DOHH2 (cell line): Measurements from ENCODE around the gene MMEL1.

Experiments
- H3F3A ChIP-seq: fragments of 200-600 bp; sonication (generic), shearing (Covaris generic); 2 replicates; pipeline ENCODE4 v1.6.0; 2016; ENCODE audit warnings: antibody characterized with exemption, mild to moderate bottlenecking; ENCODE audit not compliant: control insufficient read depth, insufficient read depth
- H3K27ac ChIP-seq: fragments of 200-600 bp; sonication (generic); 2 replicates; pipeline ENCODE4 v1.5.1; 2014; ENCODE audit warnings: low read depth, mild to moderate bottlenecking, low read length, moderate library complexity
- H3K27me3 ChIP-seq: fragments of 200-600 bp; sonication (generic); 2 replicates; pipeline ENCODE4 v1.6.1; 2014; ENCODE audit warnings: mild to moderate bottlenecking, low read length, mixed read lengths; ENCODE audit not compliant: control insufficient read depth
- H3K36me3 ChIP-seq: fragments of 200-600 bp; sonication (generic); 2 replicates; pipeline ENCODE4 v1.6.1; 2014; ENCODE audit warnings: mild to moderate bottlenecking, low read length, moderate library complexity, mixed read lengths; ENCODE audit not compliant: control insufficient read depth
- H3K4me1 ChIP-seq: fragments of 200-600 bp; sonication (generic); 2 replicates; pipeline ENCODE4 v1.6.1; 2014; ENCODE audit warnings: mild to moderate bottlenecking, low read length, mixed read lengths; ENCODE audit not compliant: control insufficient read depth
- H3K4me2 ChIP-seq: fragments of 200-600 bp; sonication (generic); 2 replicates; pipeline ENCODE4 v1.6.0; 2014; ENCODE audit warnings: mild to moderate bottlenecking, low read length, moderate library complexity
- H3K4me3 ChIP-seq: fragments of 200-600 bp; sonication (generic); 2 replicates; pipeline ENCODE4 v1.5.1; 2014; ENCODE audit warnings: mild to moderate bottlenecking, low read length, mixed read lengths
- H3K79me2 ChIP-seq: fragments of 200-600 bp; sonication (generic); 2 replicates; pipeline ENCODE4 v1.6.1; 2014; ENCODE audit warnings: mild to moderate bottlenecking, low read length, mixed read lengths; ENCODE audit not compliant: control insufficient read depth
- H3K9me2 ChIP-seq: fragments of 200-600 bp; sonication (generic); replicated peaks from 2 replicates; pipeline ENCODE4 v1.6.1; 2014; ENCODE audit warnings: mild to moderate bottlenecking, low read length, mixed read lengths; ENCODE audit not compliant: control insufficient read depth
- H3K9me3 ChIP-seq: fragments of 200-600 bp; sonication (generic); 2 replicates; pipeline ENCODE4 v1.6.1; 2014; ENCODE audit warnings: antibody characterized with exemption, low read length, mixed read lengths; ENCODE audit not compliant: control insufficient read depth, insufficient read depth
- H4K20me1 ChIP-seq: fragments of 200-600 bp; sonication (generic); 2 replicates; pipeline ENCODE4 v1.6.0; 2014; ENCODE audit warnings: low read depth, mild to moderate bottlenecking, antibody characterized with exemption, low read length, moderate library complexity; ENCODE audit not compliant: control insufficient read depth, insufficient read depth
- EZH2phosphoT487 ChIP-seq: fragments of 200-600 bp; sonication (generic); IDR thresholded peaks from 2 replicates; pipeline ENCODE4 v1.6.1; 2017; ENCODE audit warnings: borderline replicate concordance, mild to moderate bottlenecking, antibody characterized with exemption, low read length, moderate library complexity, mixed read lengths
- TF ChIP-seq, protein P1 (sequence below): fragments of 200-600 bp; sonication (generic); IDR thresholded peaks from one replicate; pipeline ENCODE4 v1.5.1; 2014; ENCODE audit warnings: antibody characterized with exemption, mild to moderate bottlenecking, low read depth, low read length; ENCODE audit not compliant: poor library complexity, severe bottlenecking

Gene MMEL1

DNA sequence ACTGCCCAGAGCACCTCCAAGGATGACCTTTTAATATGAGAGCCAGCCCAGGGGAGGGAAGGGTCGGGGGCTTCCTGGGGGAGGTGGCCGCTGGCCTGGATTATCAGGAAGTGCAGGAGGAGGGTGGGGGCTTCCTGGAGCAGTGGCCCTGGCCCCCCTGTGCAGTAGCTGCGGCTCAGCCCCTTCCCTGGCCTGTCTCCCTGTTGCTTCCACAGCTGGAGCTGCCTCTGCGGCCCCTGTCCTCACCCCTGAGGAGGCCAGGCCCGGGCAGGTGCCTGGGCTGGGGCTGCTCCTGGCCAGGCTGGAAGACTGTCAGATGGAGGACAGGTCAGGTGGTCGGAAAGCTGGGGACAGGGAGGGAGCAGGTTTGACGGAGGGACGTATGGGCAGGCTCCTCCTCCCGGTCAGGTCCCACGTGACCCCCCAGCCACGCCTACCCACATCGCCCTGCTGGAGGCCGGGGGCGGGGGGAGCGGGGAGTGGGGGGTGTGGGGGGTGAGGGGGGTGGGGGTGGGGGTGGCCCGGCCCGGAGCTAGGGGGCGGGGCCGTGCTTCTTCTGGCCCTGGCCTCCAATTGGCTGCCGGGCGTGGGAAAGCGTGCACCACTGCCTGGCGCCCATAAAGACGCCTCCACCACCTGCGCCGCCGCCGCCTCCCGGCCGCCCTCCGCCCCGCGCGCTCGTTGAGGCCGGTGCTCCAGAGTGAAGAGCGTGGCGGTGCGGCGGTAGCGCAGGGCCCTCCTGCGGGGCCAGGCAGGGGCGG lies 86.9 kb downstream of the MMEL1 start:
- no peaks in the 10 kb centered on the region for H3K36me3 ChIP-seq
- no peaks in the 10 kb centered on the region for H4K20me1 ChIP-seq
- H3F3A ChIP-seq = peaks cover 21% of the 10 kb centered on the region
- H3K27ac ChIP-seq = peak overlapping the region; percentile 98
- no peaks in the 10 kb centered on the region for H3K9me2 ChIP-seq
- peaks cover 6% of the 10 kb centered on the region; the same call in 1 of the 2 replicates for H3K79me2 ChIP-seq
- H3K4me2 ChIP-seq = peak overlapping the region; percentile 100
- no peaks in the 10 kb centered on the region for H3K9me3 ChIP-seq
- peaks cover 15% of the 10 kb centered on the region for H3K27me3 ChIP-seq
- TF ChIP-seq, protein P1, sequence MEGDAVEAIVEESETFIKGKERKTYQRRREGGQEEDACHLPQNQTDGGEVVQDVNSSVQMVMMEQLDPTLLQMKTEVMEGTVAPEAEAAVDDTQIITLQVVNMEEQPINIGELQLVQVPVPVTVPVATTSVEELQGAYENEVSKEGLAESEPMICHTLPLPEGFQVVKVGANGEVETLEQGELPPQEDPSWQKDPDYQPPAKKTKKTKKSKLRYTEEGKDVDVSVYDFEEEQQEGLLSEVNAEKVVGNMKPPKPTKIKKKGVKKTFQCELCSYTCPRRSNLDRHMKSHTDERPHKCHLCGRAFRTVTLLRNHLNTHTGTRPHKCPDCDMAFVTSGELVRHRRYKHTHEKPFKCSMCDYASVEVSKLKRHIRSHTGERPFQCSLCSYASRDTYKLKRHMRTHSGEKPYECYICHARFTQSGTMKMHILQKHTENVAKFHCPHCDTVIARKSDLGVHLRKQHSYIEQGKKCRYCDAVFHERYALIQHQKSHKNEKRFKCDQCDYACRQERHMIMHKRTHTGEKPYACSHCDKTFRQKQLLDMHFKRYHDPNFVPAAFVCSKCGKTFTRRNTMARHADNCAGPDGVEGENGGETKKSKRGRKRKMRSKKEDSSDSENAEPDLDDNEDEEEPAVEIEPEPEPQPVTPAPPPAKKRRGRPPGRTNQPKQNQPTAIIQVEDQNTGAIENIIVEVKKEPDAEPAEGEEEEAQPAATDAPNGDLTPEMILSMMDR = no peak
- no peak for TF ChIP-seq EZH2phosphoT487
- H3K4me3 ChIP-seq = peak overlapping the region; percentile 87
- H3K4me1 ChIP-seq = peaks cover 47% of the 10 kb centered on the region

DNA sequence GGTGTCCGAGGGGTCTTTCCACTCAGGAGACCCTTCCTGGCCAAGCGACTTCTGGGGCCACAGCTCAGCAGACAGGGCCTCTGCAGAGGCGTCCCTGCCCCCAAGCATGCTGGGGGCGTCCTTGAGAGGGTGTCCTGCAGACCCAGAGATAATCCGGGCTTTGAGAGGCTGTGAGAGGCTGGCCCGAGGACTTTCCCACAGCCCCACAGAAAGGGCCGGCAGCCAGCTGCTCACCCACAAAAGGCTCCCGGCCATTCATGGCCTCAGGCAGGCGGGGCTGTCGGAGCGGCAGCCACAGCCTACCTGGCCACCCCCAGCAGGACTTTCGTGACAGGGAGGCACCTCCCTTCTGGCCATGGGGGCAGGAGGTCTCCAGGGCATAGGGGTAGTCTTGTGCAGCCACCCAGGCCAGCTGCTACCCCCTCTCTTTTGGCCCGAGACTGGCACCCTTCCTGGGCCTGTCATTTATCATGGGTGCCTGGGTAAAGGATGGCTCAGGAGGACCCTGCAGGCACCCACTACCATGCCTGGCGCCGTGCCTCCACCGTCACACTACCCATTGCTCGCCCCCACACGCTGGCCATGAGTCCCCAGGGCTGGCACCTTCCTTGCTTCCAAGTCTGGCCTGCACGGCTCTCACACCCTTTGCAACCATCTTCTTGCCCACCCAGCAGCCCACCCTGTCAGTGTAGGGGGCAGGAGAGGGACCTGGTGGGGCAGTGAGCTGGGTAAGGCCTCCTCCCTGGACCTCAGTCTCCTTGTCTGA lies 87.8 kb downstream of the MMEL1 start:
- H3K4me1 ChIP-seq = peaks cover 41% of the 10 kb centered on the region
- H3F3A ChIP-seq = peaks cover 21% of the 10 kb centered on the region
- H3K9me2 ChIP-seq = no peaks in the 10 kb centered on the region
- H3K4me2 ChIP-seq = no peak overlapping the region
- no peak overlapping the region for H3K27ac ChIP-seq
- H3K36me3 ChIP-seq = no peaks in the 10 kb centered on the region
- H4K20me1 ChIP-seq = no peaks in the 10 kb centered on the region
- peaks cover 6% of the 10 kb centered on the region; the same call in 1 of the 2 replicates for H3K79me2 ChIP-seq
- no peak for TF ChIP-seq EZH2phosphoT487
- TF ChIP-seq, protein P1 = no peak
- H3K4me3 ChIP-seq = no peak overlapping the region; the same call in 1 of the 2 replicates
- peaks cover 22% of the 10 kb centered on the region for H3K27me3 ChIP-seq
- no peaks in the 10 kb centered on the region for H3K9me3 ChIP-seq

DNA sequence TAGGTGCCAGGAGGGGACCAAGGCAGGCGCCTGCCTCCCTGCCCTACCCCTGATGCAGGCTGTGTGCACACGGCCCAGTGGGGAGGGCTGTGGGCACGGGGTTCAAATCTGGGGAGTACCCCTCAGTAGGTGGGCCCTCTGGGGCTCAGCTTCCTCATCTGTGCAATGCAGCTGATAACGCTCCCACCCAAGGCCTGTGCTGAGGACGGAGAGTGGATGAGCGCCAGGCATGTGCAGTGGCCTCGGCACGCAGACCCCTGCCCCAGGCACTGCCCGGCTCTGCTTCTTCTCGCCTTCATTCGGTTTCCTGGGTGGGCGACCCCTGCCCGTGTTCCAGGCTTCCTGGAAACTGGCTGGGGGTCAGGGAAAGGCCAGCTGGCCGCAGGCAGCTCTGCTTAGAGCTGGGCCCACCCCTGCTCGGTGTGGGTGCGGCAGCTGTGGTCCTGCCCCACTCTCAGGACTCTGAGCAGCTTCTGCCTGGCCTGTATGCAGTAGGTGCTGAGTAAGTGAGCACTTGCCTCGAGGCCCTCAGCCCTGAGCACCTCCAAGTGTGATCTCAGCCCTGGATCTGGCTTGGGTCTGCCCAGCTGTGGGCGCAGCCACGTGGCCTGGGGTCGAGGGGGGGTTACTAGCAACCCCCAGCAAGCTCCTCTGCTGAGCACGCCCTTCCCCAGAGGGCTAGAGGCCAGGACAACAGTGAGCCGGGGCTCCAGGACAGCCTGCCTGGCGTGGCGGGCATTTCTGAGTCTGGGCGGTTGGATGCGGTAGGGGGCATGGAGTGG lies 88.5 kb downstream of the MMEL1 start:
- no peaks in the 10 kb centered on the region for H3K36me3 ChIP-seq
- H3K9me3 ChIP-seq = no peaks in the 10 kb centered on the region
- peaks cover 24% of the 10 kb centered on the region for H3K27me3 ChIP-seq
- no peak for TF ChIP-seq EZH2phosphoT487
- no peaks in the 10 kb centered on the region for H3K9me2 ChIP-seq
- H3K27ac ChIP-seq = no peak overlapping the region
- peaks cover 6% of the 10 kb centered on the region; the same call in 1 of the 2 replicates for H3K79me2 ChIP-seq
- H3K4me3 ChIP-seq = no peak overlapping the region
- H3K4me2 ChIP-seq = no peak overlapping the region
- peaks cover 20% of the 10 kb centered on the region for H3F3A ChIP-seq
- H4K20me1 ChIP-seq = no peaks in the 10 kb centered on the region
- peaks cover 33% of the 10 kb centered on the region for H3K4me1 ChIP-seq
